ENCODE measurements around the gene DNAJC17.

DNA sequence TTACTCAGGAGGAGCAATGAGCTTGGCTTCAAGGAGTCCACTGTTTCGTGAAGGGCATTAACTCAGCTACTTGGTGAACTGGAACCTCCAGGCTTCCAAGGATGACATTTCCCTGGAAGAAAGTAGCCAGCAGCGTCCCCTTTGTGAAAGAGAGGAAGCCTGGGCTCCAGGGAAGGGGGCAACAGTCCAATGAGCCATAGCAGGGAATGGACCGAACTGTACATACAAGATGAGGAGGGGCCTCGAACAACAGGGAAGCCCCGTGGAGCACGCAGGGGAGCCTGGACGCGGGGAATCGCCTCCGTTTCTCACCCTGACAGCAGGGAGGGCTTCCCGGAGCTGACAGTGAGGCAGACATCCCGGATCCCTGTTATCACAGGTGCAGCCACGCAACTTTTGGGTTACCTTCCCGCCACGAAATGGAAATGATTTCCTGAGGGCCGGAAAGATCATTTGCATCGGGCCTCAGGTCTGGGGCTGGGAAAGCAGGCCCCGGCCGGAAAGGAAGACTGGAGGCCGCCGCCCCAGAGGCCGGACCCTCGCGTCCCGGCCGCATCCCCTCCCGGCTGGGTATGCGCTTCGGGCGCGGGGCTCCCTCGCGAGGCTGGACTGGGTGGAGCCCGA is 36.1 kb upstream of the DNAJC17 start:
- TF ChIP-seq SP1 (IDR thresholded peaks at IDR 0.05; ENCODE audit: low read depth) (no peak), POLR2A (IDR thresholded peaks at IDR 0.05; ENCODE audit: borderline replicate concordance, extremely low read depth, insufficient read depth, insufficient read length) (no peak), EZH2 (IDR thresholded peaks at IDR 0.05) (no peak)
- TF ChIP-seq, protein P1, sequence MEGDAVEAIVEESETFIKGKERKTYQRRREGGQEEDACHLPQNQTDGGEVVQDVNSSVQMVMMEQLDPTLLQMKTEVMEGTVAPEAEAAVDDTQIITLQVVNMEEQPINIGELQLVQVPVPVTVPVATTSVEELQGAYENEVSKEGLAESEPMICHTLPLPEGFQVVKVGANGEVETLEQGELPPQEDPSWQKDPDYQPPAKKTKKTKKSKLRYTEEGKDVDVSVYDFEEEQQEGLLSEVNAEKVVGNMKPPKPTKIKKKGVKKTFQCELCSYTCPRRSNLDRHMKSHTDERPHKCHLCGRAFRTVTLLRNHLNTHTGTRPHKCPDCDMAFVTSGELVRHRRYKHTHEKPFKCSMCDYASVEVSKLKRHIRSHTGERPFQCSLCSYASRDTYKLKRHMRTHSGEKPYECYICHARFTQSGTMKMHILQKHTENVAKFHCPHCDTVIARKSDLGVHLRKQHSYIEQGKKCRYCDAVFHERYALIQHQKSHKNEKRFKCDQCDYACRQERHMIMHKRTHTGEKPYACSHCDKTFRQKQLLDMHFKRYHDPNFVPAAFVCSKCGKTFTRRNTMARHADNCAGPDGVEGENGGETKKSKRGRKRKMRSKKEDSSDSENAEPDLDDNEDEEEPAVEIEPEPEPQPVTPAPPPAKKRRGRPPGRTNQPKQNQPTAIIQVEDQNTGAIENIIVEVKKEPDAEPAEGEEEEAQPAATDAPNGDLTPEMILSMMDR (IDR thresholded peaks at IDR 0.05 in 2 of 3, conservative IDR thresholded peaks at IDR 0.05 in 1 of 3; ENCODE audit: borderline replicate concordance in 1 of 3, insufficient read depth in 1 of 3, low read depth in 2 of 3, low read length in 2 of 3), result no peak

All from HCT116 (cell line).